Suprapubic skin (tissue), 4 donors: ENCODE measurements around the gene CALD1. TPM values are rescaled to one million over a fixed set of nuclear protein-coding genes. Genes with fewer than 3 reads are reported as not detected.

Experiments used
- DNase-seq, 2 donors: peaks; one replicate each; pipeline ENCODE4 v3.0.0-alpha.2; 2019; ENCODE audit warnings: low spot score in 2 of 2
- H3K27ac ChIP-seq: fragments of 200-600 bp; sonication (generic); one replicate; pipeline ENCODE4 v1.5.1; 2019
- H3K27me3 ChIP-seq: fragments of 200-600 bp; sonication (generic); one replicate; pipeline ENCODE4 v1.5.1; 2019
- H3K36me3 ChIP-seq: fragments of 200-600 bp; sonication (generic); one replicate; pipeline ENCODE4 v1.5.1; 2019
- H3K4me1 ChIP-seq: fragments of 200-600 bp; sonication (generic); one replicate; pipeline ENCODE4 v1.5.1; 2019
- H3K4me3 ChIP-seq: fragments of 200-600 bp; sonication (generic); one replicate; pipeline ENCODE4 v1.5.1; 2019; ENCODE audit warnings: mild to moderate bottlenecking
- H3K9me3 ChIP-seq: fragments of 200-600 bp; sonication (generic); one replicate; pipeline ENCODE4 v1.5.1; 2019
- CTCF ChIP-seq, 2 donors: fragments of 200-600 bp in 1 of 2; fragments of 450-650 bp in 1 of 2; sonication (generic) in 1 of 2; IDR thresholded peaks; one replicate each; pipeline ENCODE4 v1.5.1; 2016 to 2019; ENCODE audit warnings: antibody characterized with exemption in 2 of 2, mild to moderate bottlenecking in 1 of 2, moderate library complexity in 1 of 2
- EP300 ChIP-seq: sonication (generic); formaldehyde crosslinking; IDR thresholded peaks from one replicate; pipeline ENCODE4 v1.6.1; 2017; ENCODE audit warnings: antibody characterized with exemption
- POLR2A ChIP-seq, 2 donors: fragments of 450-650 bp; IDR thresholded peaks; one replicate each; pipeline ENCODE4 v1.6.1; 2017; ENCODE audit warnings: antibody characterized with exemption in 2 of 2, mild to moderate bottlenecking in 2 of 2, moderate library complexity in 2 of 2
- POLR2AphosphoS5 ChIP-seq, 3 donors: sonication (generic); formaldehyde crosslinking; IDR thresholded peaks; one replicate each; pipeline ENCODE4 v1.6.1; 2017; ENCODE audit warnings: antibody characterized with exemption in 3 of 3
- WGBS: methylation state at CpG from one replicate; pipeline ENCODE4 v1.1.5; 2018; 5-methylcytosine and 5-hydroxymethylcytosine counted together
- total RNA-seq, 4 donors: library from RNA; depleted of rRNA; stranded (reverse); fragments of >200 nt; gene quantifications; one replicate each; pipeline ENCODE4 v1.1.0, GENCODE V29; 2016

CALD1 gene
- total RNA-seq, 4 donors from 2014 or later, result 53.6 to 116 (median 83.2) TPM

DNA sequence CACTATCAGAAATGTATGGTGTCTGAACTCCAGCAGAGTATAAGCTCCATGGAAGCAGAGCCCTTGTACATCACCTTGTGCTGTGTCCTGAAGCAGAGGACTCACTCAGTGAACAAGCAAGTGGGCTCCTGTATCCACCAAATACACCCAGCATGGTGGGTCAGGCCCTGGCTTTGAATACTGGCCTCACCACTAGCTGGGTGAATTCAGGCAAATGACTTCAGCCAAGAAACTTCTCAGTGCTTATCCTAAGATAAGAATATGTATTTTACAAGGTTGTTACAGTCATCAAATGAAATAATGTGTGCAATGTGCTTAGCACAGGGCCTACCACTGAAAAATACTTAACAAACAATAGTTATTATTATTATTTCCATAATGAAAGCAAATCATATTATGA is 62.6 kb downstream of the CALD1 start:
- no peak for DNase-seq
- Histone ChIP-seq H3K36me3 (peaks cover 4% of the 10 kb centered on the region), H3K27me3 (no peaks in the 10 kb centered on the region), H3K9me3 (no peaks in the 10 kb centered on the region), H3K4me3 (no peak overlapping the region), H3K4me1 (peaks cover 6% of the 10 kb centered on the region), H3K27ac (no peak overlapping the region)
- TF ChIP-seq EP300 (no peak), POLR2A (IDR thresholded peaks at IDR 0.05) (no peak), POLR2AphosphoS5 (IDR thresholded peaks at IDR 0.05) (no peak), CTCF (IDR thresholded peaks at IDR 0.05) (no peak)

- no peak for DNase-seq
- no peak for TF ChIP-seq POLR2A (IDR thresholded peaks at IDR 0.05)
- no peak for TF ChIP-seq CTCF (IDR thresholded peaks at IDR 0.05)
- TF ChIP-seq EP300, result no peak
- no peak for TF ChIP-seq POLR2AphosphoS5 (IDR thresholded peaks at IDR 0.05)
- WGBS, result 78% methylated on average over 8 of the region's 8 CpGs
- Histone ChIP-seq H3K27ac (no peak overlapping the region), H3K27me3 (no peaks in the 10 kb centered on the region), H3K4me3 (no peak overlapping the region), H3K4me1 (peaks cover 11% of the 10 kb centered on the region), H3K36me3 (peaks cover 4% of the 10 kb centered on the region), H3K9me3 (no peaks in the 10 kb centered on the region)
Observed at GRCh38 chr7:134842886-134843430, 63.5 kb downstream of the CALD1 start.

DNA sequence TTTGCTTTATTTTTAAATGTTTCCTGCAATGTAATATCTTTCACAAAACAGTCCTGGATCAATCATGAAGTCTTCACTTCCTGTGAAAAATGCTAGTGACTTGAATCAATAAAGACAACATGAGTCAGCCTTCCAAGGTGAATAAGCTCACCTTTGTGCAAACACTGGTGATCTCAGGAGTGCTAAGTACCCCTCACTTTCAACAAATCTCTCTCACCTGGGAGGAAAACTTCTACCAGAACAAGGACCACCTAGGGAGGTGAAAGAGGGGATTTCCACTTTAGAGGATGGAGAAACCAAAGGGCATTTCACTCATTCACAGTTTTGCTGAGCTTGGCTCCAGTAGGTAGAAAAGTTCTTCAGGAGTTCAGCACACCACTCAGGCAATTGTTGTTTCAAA is 64.8 kb downstream of the CALD1 start:
- Histone ChIP-seq H3K36me3 (peaks cover 4% of the 10 kb centered on the region), H3K27ac (no peak overlapping the region), H3K27me3 (no peaks in the 10 kb centered on the region), H3K4me3 (no peak overlapping the region), H3K9me3 (no peaks in the 10 kb centered on the region), H3K4me1 (peaks cover 11% of the 10 kb centered on the region)
- no peak for TF ChIP-seq POLR2A (IDR thresholded peaks at IDR 0.05)
- TF ChIP-seq EP300, result no peak
- no peak for TF ChIP-seq CTCF (IDR thresholded peaks at IDR 0.05)
- no peak for TF ChIP-seq POLR2AphosphoS5 (IDR thresholded peaks at IDR 0.05)
- no peak for DNase-seq

DNA sequence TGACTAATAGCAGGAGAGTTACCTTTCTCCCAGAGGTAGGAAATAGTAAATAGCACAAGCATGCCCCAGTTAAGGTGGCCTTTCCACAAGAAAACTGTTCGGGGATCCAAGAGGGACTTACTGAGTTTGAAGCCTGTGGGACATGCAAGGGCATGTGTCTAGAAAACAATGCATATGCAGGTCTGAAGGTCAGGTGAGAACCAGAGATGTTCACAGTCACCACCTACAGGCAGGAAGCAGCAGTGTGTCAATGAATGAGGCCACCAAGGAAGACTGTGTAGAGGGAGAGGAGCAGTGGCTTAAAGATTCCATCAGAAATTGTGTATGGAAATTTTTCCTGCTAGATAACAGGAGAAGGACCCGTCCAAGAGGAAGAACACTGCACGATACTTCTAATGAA is 66.0 kb downstream of the CALD1 start:
- peak in 1 of 2 donors; percentile 36 for TF ChIP-seq CTCF (IDR thresholded peaks at IDR 0.05)
- no peak for TF ChIP-seq POLR2A (IDR thresholded peaks at IDR 0.05)
- no peak for TF ChIP-seq EP300
- TF ChIP-seq POLR2AphosphoS5 (IDR thresholded peaks at IDR 0.05), result no peak
- no peak for DNase-seq
- 80% methylated on average over 3 of the region's 3 CpGs for WGBS
- Histone ChIP-seq H3K27me3 (no peaks in the 10 kb centered on the region), H3K9me3 (no peaks in the 10 kb centered on the region), H3K4me3 (no peak overlapping the region), H3K27ac (no peak overlapping the region), H3K4me1 (peaks cover 11% of the 10 kb centered on the region), H3K36me3 (peaks cover 4% of the 10 kb centered on the region)

DNA sequence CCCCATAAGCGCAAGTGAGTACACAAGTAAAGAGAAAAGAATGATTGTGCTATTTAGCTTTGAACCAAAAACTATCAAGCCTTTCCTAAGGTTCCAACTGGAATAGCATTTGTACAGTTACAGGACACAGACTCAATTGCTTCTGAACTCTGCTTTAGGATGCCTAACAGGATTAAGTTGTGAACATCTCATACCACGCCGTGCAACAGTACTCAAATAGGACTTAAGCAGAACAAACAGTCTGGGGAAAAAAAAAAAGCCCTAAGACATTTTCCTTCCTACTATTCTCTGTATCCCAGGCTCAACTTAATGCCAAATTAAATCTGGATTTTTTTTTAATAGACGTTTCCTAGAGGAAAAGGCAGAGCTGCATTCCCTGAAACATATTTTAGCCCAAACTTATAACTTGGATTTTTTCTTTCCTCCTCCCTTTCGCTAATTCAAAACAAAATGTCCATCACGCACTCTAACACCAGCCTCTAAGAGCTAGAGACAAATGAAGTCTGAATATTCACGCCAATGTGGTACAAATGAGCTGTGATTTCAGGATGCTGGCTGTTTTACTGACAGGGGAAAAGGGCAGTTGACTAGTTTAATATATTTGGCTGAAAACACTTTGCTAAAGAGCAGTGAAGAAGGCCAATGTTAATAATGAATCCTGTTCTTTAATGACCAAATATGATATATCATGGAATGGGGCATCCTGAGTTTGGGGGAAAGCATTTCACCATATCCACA is 68.6 kb downstream of the CALD1 start:
- Histone ChIP-seq H3K4me1 (peaks cover 19% of the 10 kb centered on the region), H3K27ac (no peak overlapping the region)
- DNase-seq, result no peak

More for the DNA sequence above, 68.6 kb downstream of the CALD1 start:
- Histone ChIP-seq H3K27me3 (no peaks in the 10 kb centered on the region), H3K4me3 (no peak overlapping the region), H3K9me3 (no peaks in the 10 kb centered on the region), H3K36me3 (peaks cover 4% of the 10 kb centered on the region)
- TF ChIP-seq POLR2A (IDR thresholded peaks at IDR 0.05), result no peak
- TF ChIP-seq CTCF (IDR thresholded peaks at IDR 0.05), result no peak
- TF ChIP-seq POLR2AphosphoS5 (IDR thresholded peaks at IDR 0.05), result no peak
- TF ChIP-seq EP300, result no peak
- 75% methylated on average over 7 of the region's 7 CpGs for WGBS
